Mucosa of gallbladder (tissue), 1 donor: ENCODE data around the gene AIFM1. TPM values are rescaled to one million over a fixed set of nuclear protein-coding genes. Genes with fewer than 3 reads are reported as not detected.
"Not testable (repeated sequence)": the region's sequence is repeated elsewhere in the genome, so short reads cannot be mapped to it uniquely, and the experiment has no call there.

Experiments
- DNase-seq: peaks from one replicate; pipeline ENCODE4 v3.0.0-alpha.2; 2020; ENCODE audit warnings: low spot score
- total RNA-seq: library from RNA; stranded (reverse); gene quantifications from one replicate; pipeline ENCODE4 v1.2.1, GENCODE V29; 2021
- donor health status: DM: no; HTN: no; CAD: no.

The AIFM1 gene
- total RNA-seq, 1 donor from 2014 or later, result 41.3 TPM

GRCh38 chrX:130119312-130119898 is 46.2 kb downstream of the AIFM1 start:
- DNase-seq, result no peak

- DNase-seq, result no peak
These were observed 47.0 kb downstream of the AIFM1 start for GRCh38 chrX:130118441-130119311.

- no peak for DNase-seq
These were observed 48.5 kb downstream of the AIFM1 start for GRCh38 chrX:130117166-130117565.

GRCh38 chrX:130115119-130115885 is 50.3 kb downstream of the AIFM1 start:
- not testable (repeated sequence) for DNase-seq

GRCh38 chrX:130114141-130114588 is 51.5 kb downstream of the AIFM1 start:
- DNase-seq, result no peak

GRCh38 chrX:130111220-130112154 is 54.2 kb downstream of the AIFM1 start:
- DNase-seq, result no peak

GRCh38 chrX:130110379-130111219 is 55.0 kb downstream of the AIFM1 start, which contains the start of gene ELF4:
Gene ELF4, minus strand, starts transcription at chrX:130110497. Its CDS starts 29,167 bp downstream, at chrX:130081330.
- DNase-seq, result no peak

- DNase-seq, result no peak
These were observed 55.9 kb downstream of the AIFM1 start for GRCh38 chrX:130109429-130110378.

- DNase-seq, result no peak
These were observed 56.8 kb downstream of the AIFM1 start for GRCh38 chrX:130108647-130109428.

- no peak for DNase-seq
These were observed 59.6 kb downstream of the AIFM1 start for GRCh38 chrX:130106071-130106470.

- DNase-seq, result no peak
These were observed 60.4 kb downstream of the AIFM1 start for GRCh38 chrX:130105244-130105643.

- DNase-seq, result no peak
These were observed 62.0 kb downstream of the AIFM1 start for GRCh38 chrX:130103605-130104004.

- DNase-seq, result no peak
These were observed 65.5 kb downstream of the AIFM1 start for GRCh38 chrX:130100180-130100579.

- DNase-seq, result no peak
These were observed 67.5 kb downstream of the AIFM1 start for GRCh38 chrX:130098210-130098552.

- no peak for DNase-seq
These were observed 68.0 kb downstream of the AIFM1 start for GRCh38 chrX:130097507-130098209.

- DNase-seq, result no peak
These were observed 70.2 kb downstream of the AIFM1 start for GRCh38 chrX:130095249-130096030.

GRCh38 chrX:130094696-130095095 is 70.9 kb downstream of the AIFM1 start:
- no peak for DNase-seq
